OCI-LY1 (cell line): ENCODE results near the gene C9orf78.

Experiments used
- H2AFZ ChIP-seq: fragments of 200-600 bp; sonication (generic), shearing (Covaris generic); 2 replicates; pipeline ENCODE4 v1.6.0; 2014; ENCODE audit warnings: antibody characterized with exemption, mild to moderate bottlenecking, low read length
- H3F3A ChIP-seq: fragments of 200-600 bp; sonication (generic), shearing (Covaris generic); 2 replicates; pipeline ENCODE4 v1.6.0; 2014; ENCODE audit warnings: mild to moderate bottlenecking, antibody characterized with exemption, low read length, moderate library complexity; ENCODE audit not compliant: insufficient read depth
- H3K27ac ChIP-seq: fragments of 200-600 bp; sonication (generic); 2 replicates; pipeline ENCODE4 v1.5.1; 2014; ENCODE audit warnings: low read length, mixed run types, mild to moderate bottlenecking, low read depth; ENCODE audit not compliant: poor library complexity, severe bottlenecking
- H3K27me3 ChIP-seq: fragments of 200-600 bp; sonication (generic); 2 replicates; pipeline ENCODE4 v1.6.0; 2014; ENCODE audit warnings: antibody characterized with exemption, mild to moderate bottlenecking, low read length, moderate library complexity; ENCODE audit not compliant: insufficient read depth
- H3K36me3 ChIP-seq: fragments of 200-600 bp; sonication (generic); 2 replicates; pipeline ENCODE4 v1.6.1; 2014; ENCODE audit warnings: mild to moderate bottlenecking, antibody characterized with exemption, low read length, moderate library complexity, mixed read lengths; ENCODE audit not compliant: insufficient read depth
- H3K4me1 ChIP-seq: fragments of 200-600 bp; sonication (generic); 2 replicates; pipeline ENCODE4 v1.5.1; 2014; ENCODE audit warnings: mild to moderate bottlenecking, low read length, moderate library complexity; ENCODE audit not compliant: insufficient read depth, severe bottlenecking
- H3K4me2 ChIP-seq: fragments of 200-600 bp; sonication (generic), shearing (Covaris generic); 2 replicates; pipeline ENCODE4 v1.6.1; 2014; ENCODE audit warnings: low read length
- H3K4me3 ChIP-seq: fragments of 200-600 bp; sonication (generic); 2 replicates; pipeline ENCODE4 v1.5.1; 2014; ENCODE audit warnings: low read length, low read depth, mild to moderate bottlenecking, mixed read lengths; ENCODE audit not compliant: poor library complexity, severe bottlenecking
- H3K79me2 ChIP-seq: fragments of 200-600 bp; shearing (Covaris generic); 2 replicates; pipeline ENCODE4 v1.6.1; 2016; ENCODE audit warnings: mixed run types, low read length, mixed read lengths; ENCODE audit not compliant: insufficient read depth
- H3K9ac ChIP-seq: fragments of 200-600 bp; sonication (generic), shearing (Covaris generic); 2 replicates; pipeline ENCODE4 v1.6.1; 2014; ENCODE audit warnings: mild to moderate bottlenecking, low read length, mixed read lengths
- H3K9me2 ChIP-seq: fragments of 200-600 bp; sonication (generic), shearing (Covaris generic); 2 replicates; pipeline ENCODE4 v1.6.1; 2014; ENCODE audit warnings: low read depth, mild to moderate bottlenecking, low read length, mixed read lengths
- H3K9me3 ChIP-seq: fragments of 200-600 bp; shearing (Covaris generic); 2 replicates; pipeline ENCODE4 v1.6.1; 2014; ENCODE audit warnings: low read length, mixed read lengths
- H4K20me1 ChIP-seq: fragments of 200-600 bp; sonication (generic), shearing (Covaris generic); 2 replicates; pipeline ENCODE4 v1.6.0; 2016; ENCODE audit warnings: mild to moderate bottlenecking, low read length; ENCODE audit not compliant: insufficient read depth
- CTCF ChIP-seq: fragments of 200-600 bp; sonication (generic), shearing (Covaris generic); IDR thresholded peaks from 2 replicates; pipeline ENCODE4 v1.5.1; 2017; ENCODE audit warnings: mild to moderate bottlenecking, antibody characterized with exemption, low read length, moderate library complexity, mixed read lengths
- EZH2 ChIP-seq: fragments of 200-600 bp; sonication (generic), shearing (Covaris generic); IDR thresholded peaks from 2 replicates; pipeline ENCODE4 v1.8.0; 2017; ENCODE audit warnings: borderline replicate concordance, mixed run types, mild to moderate bottlenecking, antibody characterized with exemption, low read length, moderate library complexity, mixed read lengths

C9orf78 gene

GRCh38 chr9:129868023-129868871 lies 33.2 kb upstream of the C9orf78 start:
- Histone ChIP-seq H3K9me3 (no peaks in the 10 kb centered on the region), H3F3A (no peaks in the 10 kb centered on the region), H4K20me1 (no peaks in the 10 kb centered on the region), H3K79me2 (no peaks in the 10 kb centered on the region), H3K9ac (no peak overlapping the region; the same call in 1 of the 2 replicates), H3K27ac (no peak overlapping the region), H3K4me2 (0 out of 2 replicates have a peak overlapping the region, but pooled peaks have one; percentile 42), H3K36me3 (no peaks in the 10 kb centered on the region), H3K4me1 (peaks cover 12% of the 10 kb centered on the region), H3K4me3 (no peak overlapping the region), H2AFZ (no peak overlapping the region), H3K9me2 (no peaks in the 10 kb centered on the region), H3K27me3 (no peaks in the 10 kb centered on the region)
- TF ChIP-seq EZH2 (no peak), CTCF (no peak; the same call in 1 of the 2 replicates)

DNA sequence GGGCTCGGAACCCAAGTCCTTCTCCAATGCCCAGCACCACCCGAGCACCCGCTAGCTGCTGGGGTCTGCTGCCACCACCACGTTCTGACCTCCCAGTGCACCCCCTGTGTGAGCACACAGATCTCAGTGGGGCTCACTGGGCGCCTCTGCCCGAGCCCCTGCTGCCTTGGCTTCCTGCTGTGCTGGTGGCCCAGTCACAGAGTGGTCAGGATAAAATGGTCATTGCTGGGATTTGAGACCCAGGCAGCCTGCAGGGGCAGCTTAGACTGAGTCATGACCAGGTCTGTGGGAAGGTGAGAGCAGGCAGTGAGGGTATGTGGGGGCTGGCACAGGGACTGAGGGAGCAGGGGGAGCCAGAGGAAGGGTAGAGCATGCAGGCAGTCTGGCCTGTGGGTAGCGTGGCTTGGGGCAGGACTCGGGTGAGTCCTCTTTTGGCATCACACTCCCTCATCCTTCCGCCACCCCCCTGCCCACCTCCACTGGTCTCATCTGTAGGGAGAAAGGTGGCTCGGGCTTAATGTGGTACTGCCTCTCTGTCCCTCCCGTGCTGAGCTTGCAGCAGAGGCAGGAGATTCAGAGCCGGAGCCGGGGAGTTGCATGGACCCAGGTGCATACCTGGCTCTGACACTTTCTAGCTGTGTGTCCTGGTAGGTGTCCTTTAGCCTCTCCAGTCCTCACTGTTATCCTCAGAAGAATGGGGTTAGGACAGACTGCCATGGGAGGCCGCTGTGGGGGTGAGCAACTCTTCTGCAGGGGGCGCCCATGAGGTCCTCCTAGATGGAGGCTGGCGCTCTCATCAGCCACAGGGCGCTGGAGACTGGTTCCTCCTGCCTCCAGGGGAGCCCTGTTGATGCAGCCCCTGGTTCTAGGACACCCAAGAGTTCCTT lies 32.3 kb upstream of the C9orf78 start:
- Histone ChIP-seq H3K9me3 (no peaks in the 10 kb centered on the region), H3K4me1 (peaks cover 12% of the 10 kb centered on the region), H3K79me2 (no peaks in the 10 kb centered on the region), H3K9me2 (no peaks in the 10 kb centered on the region), H3F3A (no peaks in the 10 kb centered on the region), H4K20me1 (no peaks in the 10 kb centered on the region), H3K4me3 (no peak overlapping the region), H3K9ac (no peak overlapping the region), H3K4me2 (no peak overlapping the region), H3K27ac (no peak overlapping the region), H3K36me3 (no peaks in the 10 kb centered on the region), H3K27me3 (no peaks in the 10 kb centered on the region), H2AFZ (no peak overlapping the region)
- TF ChIP-seq CTCF (peak; percentile 66), EZH2 (no peak)

DNA sequence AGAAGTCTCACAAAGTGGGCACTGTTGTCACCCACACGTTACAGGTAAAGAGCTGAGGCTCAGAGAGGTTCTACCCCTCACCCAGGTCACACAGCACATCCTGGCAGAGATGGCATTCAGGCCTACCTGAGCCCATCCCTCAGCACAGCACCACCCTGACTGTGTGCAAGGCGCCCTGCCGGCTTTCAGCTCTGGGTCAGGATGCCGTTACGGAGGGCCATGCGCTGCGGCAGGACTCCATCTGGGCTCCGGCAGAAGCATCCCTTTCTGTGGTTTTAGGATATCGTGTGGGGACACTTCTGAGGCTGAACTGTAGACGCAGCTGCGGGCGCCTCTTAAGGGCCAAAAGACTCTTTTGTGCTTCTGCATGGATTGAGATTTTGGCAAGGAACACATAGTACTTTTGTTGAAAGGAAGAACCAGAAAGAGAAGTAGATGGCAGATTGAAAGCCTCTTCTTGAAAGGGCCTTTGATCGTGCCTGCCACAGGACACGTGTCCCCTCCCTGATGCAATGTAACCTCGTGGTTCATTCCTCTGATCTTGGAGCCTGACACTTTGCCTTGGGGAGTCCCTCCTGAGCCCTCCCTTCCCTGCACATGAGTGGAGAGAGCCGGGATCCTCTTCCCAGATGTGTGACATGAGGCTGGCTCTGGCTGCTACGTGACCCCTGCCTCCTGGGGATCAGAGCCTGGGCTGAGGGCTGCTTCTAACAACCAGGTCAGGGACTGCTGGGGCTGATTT lies 31.5 kb upstream of the C9orf78 start:
- Histone ChIP-seq H3K9me2 (no peaks in the 10 kb centered on the region), H4K20me1 (no peaks in the 10 kb centered on the region), H3F3A (no peaks in the 10 kb centered on the region), H3K27ac (no peak overlapping the region), H3K27me3 (no peaks in the 10 kb centered on the region), H3K36me3 (peaks cover 5% of the 10 kb centered on the region; the same call in 1 of the 2 replicates), H2AFZ (no peak overlapping the region), H3K4me2 (no peak overlapping the region), H3K4me1 (peaks cover 12% of the 10 kb centered on the region), H3K79me2 (no peaks in the 10 kb centered on the region), H3K9ac (no peak overlapping the region), H3K9me3 (no peaks in the 10 kb centered on the region), H3K4me3 (no peak overlapping the region)
- TF ChIP-seq CTCF: no peak
- no peak for TF ChIP-seq EZH2
